Measurements from ENCODE around the gene CFAP46.

Gene CFAP46

GRCh38 chr10:132861884-132862461 is 80.4 kb downstream of the CFAP46 start:
- DNase-seq (ENCODE audit: low read depth) = no peak

GRCh38 chr10:132861116-132861691 is 81.2 kb downstream of the CFAP46 start:
- DNase-seq (ENCODE audit: low read depth) = no peak

GRCh38 chr10:132860532-132860931 is 81.8 kb downstream of the CFAP46 start:
- DNase-seq (ENCODE audit: low read depth) = no peak

GRCh38 chr10:132859084-132859855 is 83.1 kb downstream of the CFAP46 start:
- DNase-seq (ENCODE audit: low read depth) = no peak

GRCh38 chr10:132858121-132859081 is 84.0 kb downstream of the CFAP46 start:
- DNase-seq (ENCODE audit: low read depth) = no peak

GRCh38 chr10:132856869-132857524 is 85.4 kb downstream of the CFAP46 start:
- no peak for DNase-seq (ENCODE audit: low read depth)

GRCh38 chr10:132855889-132856288 is 86.5 kb downstream of the CFAP46 start:
- no peak for DNase-seq (ENCODE audit: low read depth)

GRCh38 chr10:132851451-132851850 is 90.9 kb downstream of the CFAP46 start:
- no peak for DNase-seq (ENCODE audit: low read depth)

GRCh38 chr10:132850896-132851295 is 91.5 kb downstream of the CFAP46 start:
- DNase-seq (ENCODE audit: low read depth) = no peak

GRCh38 chr10:132850246-132850645 is 92.1 kb downstream of the CFAP46 start:
- DNase-seq (ENCODE audit: low read depth) = no peak

- DNase-seq (ENCODE audit: low read depth) = no peak
Observed at GRCh38 chr10:132849546-132850031, 92.8 kb downstream of the CFAP46 start.

- no peak for DNase-seq (ENCODE audit: low read depth)
Observed at GRCh38 chr10:132848951-132849545, 93.3 kb downstream of the CFAP46 start.

GRCh38 chr10:132848291-132848701 is 94.1 kb downstream of the CFAP46 start:
- no peak for DNase-seq (ENCODE audit: low read depth)

GRCh38 chr10:132847856-132848255 is 94.5 kb downstream of the CFAP46 start:
- no peak for DNase-seq (ENCODE audit: low read depth)

GRCh38 chr10:132847416-132847777 is 95.0 kb downstream of the CFAP46 start:
- no peak for DNase-seq (ENCODE audit: low read depth)

GRCh38 chr10:132846631-132847415 is 95.5 kb downstream of the CFAP46 start:
- no peak for DNase-seq (ENCODE audit: low read depth)

- DNase-seq (ENCODE audit: low read depth) = no peak
Observed at GRCh38 chr10:132845780-132846595, 96.4 kb downstream of the CFAP46 start.

- DNase-seq (ENCODE audit: low read depth) = no peak
Observed at GRCh38 chr10:132845041-132845551, 97.3 kb downstream of the CFAP46 start.
